ENCODE data around the gene CTXND2.
"Not testable (repeated sequence)": the region's sequence is repeated elsewhere in the genome, so short reads cannot be mapped to it uniquely, and the experiment has no call there.

CTXND2 gene

DNA sequence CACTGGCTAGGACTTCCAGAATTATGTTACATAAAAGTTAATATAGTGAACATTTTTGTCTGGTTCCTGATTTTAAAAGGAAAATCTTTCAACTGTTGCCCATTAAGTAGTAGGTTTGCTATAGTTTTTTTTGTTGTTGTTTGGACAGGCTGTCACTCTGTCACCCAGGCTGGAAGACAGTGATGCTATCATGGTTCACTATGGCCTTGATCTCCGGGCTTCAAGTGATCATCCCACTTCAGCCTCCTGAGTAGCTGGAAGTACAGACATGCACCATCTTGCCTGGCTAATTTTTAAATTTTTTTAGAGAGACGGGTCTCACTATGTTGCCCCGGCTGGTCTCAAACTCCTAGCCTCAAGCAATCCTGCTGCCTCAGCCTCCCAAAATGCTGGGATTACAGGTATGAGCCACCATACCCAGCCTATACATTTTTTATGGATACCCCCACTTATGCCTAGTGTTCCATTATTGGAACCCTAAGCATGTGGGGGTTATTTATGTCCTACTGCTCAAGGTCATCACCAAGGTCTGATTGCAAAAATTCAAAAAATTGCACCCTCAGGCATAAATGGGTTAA, 6.5 kb downstream of the CTXND2 start:
- no peak for DNase-seq

DNA sequence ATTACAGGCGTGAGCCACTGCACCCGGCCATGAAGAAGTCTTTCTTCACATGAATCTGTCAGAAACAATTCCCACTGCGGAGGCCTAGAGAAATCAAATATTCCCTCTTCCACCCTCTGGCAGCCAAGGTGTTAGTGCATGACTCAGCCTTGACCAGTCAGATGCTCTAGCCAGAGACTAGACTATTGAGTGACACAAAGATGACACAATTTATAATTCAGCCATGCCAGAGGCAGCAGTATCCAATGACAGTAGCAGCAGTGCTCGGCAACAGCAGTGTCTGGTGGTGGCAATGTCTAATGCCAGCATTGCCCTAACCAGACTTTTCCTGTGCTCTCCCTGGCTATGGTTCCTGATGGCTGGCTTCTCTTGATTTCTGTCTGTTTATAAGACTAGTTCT, 8.7 kb downstream of the CTXND2 start:
- no peak for DNase-seq

DNA sequence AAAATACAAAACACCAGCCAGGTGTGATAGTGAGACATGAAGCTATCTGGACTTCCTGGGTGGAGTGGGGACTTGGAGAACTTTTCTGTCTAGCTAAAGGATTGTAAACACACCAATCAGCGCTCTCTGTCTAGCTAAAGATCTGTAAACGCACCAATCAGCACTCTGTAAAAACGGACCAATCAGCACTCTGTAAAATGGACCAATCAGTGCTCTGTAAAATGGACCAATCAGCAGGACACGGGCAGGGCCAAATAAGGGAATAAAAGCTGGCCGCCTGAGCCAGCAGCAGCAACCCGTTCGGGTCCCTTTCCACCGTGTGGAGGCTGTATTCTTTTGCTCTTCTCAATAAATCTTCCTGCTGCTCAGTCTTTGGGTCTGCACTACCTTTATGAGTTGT, 12.9 kb downstream of the CTXND2 start:
- DNase-seq: not testable (repeated sequence)

DNA sequence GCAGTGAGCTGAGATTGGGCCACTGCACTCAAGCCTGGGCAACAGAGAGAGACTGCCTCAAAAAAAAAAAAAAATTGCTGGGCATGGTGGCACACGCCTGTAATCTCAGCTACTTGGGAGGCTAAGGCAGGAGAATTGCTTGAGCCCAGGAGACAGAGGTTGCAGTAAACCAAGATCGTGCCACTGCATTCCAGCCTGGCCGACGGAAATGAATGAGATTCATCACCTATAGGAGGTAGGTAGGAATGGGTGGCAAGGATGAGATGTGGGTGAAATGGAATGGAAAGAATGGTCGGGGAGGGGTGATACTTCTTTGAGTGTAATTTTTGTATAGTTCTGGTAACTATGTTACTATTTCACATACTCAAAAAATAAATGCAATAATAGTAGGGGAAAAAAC, 15.4 kb downstream of the CTXND2 start:
- DNase-seq: no peak

DNA sequence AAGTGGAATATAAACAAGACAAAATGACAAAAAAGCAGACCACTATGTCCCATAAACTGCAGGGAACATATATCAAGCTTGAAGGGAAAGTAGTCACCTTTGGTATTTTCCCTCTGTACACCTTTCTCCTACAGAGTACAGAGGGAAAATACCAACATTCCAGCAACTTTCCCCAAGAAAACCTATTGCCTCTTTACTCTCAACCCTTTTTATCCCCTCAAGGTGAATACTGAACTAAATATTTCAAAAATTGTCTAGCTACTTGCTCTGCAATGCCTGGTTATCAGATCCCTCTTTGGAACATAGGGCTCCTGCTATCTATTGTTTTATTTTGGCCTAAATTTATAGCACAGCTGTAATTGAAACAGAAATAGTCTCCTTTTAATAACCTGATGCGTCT, 15.8 kb downstream of the CTXND2 start:
- no peak for DNase-seq

DNA sequence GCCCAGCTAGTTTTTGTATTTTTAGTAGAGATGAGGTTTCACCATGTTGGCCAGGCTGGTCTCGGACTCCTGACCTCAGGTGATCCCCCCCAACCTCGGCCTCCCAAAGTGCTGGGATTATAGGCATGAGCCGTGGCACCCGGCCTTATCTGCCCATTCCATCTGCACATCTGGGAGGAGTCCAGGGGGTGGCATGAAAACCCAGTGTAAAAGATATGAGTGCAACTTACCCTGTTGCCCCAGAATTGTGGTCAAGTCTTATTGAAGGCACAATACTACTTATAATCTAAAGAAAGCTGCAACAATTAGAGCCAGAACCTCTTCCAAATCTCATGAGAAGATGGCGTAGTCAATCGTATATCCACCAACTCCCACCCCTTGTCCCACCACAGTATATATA, 18.4 kb downstream of the CTXND2 start:
- DNase-seq: no peak

DNA sequence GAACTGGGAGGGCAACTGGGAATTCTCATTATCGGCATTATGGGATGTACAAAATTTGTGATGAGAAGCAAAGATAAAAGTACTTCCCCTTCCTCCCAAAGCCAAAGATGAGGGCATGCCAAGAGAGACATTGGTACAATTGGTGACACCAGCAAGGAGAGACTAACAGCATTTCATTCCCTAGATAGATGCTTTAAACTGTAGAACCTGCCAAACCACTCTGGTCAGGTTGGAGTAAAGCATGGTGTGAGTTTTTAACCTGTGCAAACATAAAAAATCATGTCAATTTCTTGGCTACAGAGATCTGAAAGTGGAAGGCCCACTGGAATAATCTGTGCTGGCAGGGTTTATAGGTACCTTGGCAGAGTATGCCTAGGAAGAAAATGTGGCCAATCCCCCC, 19.4 kb downstream of the CTXND2 start:
- no peak for DNase-seq

DNA sequence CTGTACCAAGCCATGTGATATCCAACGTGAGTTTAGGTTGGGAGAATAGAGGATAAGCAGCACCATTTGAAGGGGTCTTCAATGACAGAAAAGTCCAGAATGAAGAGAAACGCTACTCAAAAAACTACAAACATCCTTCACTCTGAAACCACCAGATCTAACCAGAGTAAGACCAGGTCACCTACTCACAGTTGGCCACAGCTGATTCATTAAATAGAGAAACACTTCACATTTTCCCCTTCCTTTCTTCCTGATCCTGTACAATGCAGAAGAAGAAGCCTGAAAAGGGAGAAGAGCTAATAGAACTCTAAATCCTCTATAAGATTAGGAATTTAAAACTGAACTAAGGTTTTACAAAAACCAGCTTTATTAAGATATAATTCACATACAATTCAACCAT, 19.9 kb downstream of the CTXND2 start:
- DNase-seq: no peak

DNA sequence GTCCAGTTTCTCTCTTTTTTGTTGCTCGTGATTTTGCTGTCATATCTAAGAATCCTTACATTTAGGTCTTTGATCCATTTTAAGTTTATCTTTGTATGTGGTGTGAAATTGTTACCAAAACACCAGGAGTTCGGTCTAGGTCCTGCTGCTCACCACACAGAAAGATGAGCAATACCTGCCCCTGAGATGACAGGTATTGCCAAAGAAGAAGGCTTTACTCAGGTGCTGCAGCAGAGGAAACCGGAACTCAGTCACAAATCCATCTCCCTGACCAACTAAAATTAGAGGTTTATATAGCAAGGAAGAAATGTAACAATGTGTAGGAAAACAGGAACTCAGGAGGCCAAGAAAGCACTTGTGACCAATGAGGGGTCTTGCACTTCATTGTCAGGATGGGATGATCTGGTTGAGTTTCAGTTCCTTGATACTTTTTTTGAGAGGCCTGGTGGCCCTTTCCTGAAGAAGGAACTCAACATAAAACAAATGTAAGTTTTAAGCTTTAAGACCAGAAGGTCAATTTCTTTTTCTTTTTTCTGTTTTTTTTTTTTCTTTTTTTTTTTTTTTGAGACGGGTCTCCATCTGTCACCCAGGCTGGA, 22.7 kb downstream of the CTXND2 start:
- DNase-seq: no peak

DNA sequence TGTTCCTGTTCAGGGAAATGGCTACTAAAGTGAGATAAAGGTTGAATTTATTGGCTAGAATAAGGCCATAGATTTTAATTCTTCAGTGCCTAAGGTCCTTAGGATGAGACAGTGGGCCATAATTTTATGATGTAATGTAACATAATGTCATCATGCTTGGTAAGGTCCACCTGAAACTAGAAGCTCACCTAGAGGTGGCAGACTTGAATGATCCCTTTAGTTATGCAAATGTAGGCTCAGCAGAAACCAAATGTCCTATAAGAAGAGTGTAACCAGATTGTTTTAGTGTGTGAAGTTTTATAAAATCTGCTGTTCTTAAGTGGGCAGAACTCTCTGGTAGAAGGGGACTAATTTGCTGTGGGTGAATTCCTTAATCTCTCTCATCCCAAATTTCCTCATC, 25.7 kb downstream of the CTXND2 start:
- DNase-seq: no peak

DNA sequence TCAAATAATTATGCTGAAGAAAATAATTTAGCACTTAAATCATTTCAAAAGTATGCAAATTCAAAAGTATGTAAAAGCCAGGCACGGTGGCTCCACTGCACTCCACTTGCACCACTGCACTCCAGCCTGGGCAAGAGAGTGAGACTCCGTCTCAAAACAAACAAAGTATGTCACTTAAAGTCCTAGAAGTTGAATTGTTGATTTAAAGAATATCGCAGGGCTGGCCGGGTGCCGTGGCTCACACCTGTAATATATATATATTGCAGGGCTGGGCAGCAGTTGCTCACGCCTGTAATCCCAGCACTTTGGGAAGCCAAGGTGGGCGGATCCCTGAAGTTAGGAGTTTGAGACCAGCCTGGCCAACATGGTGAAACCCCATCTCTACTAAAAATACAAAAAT, 30.5 kb downstream of the CTXND2 start:
- DNase-seq: no peak

DNA sequence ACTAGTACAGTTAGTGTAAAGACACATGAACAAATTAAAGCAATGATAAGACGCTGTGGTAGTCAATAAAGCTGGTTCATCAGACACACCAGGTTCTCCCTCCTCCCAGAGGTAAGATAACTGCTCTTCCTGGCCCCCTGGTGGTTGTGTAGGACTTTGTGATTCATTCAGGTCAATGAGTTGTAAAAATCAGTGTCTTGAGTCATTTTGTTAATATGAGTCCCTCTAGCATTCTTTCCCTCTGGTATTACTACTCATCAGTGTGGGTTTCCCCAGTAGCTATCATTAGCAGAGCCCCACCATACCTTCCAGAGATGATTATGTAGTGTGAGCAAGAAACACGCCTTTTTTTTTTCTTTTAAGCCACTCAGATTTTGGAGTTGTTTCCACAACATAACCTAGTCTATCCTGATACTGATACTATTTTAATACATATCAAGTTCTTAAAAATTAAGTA, 35.6 kb downstream of the CTXND2 start:
- no peak for DNase-seq

DNA sequence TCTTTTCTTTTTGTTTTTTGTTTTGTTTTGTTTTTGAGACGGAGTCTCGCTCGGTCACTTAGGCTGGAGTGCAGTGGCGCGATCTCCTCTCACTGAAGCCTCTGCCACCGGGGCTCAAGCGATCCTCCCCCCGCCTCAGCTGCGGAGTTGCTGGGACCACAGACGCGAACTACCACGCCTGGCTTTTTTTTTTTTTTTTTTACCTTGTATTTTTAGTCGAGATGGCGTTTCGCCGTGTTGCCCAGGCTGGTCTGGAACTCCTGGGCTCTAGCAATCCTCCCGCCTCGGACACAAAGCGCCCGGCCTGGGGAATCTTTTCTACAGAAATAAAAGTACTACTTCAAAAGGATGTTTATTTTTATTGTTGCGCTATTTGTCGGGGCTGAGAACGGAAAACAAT, 38.1 kb downstream of the CTXND2 start:
- no peak for DNase-seq

DNA sequence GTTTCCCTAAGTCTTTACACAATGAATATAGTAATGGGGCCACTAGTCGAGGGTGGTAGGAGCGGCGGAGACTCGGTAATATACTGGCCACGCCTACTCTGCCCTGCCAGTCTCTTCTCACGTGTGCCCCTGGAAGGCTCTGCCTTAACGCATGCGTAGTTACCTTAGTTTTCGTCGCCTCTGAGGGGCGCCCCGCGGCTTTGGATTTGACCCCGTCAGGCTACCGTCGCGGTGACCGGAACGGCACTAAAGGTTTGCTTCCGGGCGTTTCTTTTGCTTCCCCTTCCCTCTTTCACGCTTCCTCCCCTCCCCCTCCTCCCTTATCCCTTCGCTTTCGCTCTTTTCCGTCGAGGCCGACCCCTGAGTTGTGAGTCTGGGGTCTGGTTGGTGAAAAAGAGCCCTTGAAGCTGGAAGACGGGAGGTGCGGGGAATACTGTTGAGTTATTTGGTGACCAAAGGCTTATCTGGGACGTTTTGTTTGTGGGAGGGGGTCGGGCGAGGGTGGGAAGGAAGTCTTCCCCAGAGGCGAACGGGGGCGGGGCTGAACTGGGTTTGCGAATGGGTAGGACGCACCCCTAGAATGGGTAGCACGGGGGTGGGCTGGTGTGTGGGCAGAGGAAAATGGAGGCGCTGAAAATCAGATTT, 39.3 kb downstream of the CTXND2 start, which contains the start of gene SETDB1:
SETDB1 (plus strand) TSS at position 267 of the 645 bp plus-strand sequence. CDS start 1,352 bp downstream, outside the sequence.
- peak; percentile 78 for DNase-seq

DNA sequence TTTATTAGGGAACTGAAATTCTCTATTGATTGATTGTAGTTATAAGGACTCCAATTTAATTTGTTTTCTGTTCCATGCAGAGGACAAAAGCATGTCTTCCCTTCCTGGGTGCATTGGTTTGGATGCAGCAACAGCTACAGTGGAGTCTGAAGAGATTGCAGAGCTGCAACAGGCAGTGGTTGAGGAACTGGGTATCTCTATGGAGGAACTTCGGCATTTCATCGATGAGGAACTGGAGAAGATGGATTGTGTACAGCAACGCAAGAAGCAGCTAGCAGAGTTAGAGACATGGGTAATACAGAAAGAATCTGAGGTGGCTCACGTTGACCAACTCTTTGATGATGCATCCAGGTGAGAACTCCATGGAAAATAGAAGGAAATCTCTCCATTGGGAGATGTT, 40.7 kb downstream of the CTXND2 start:
- no peak for DNase-seq

DNA sequence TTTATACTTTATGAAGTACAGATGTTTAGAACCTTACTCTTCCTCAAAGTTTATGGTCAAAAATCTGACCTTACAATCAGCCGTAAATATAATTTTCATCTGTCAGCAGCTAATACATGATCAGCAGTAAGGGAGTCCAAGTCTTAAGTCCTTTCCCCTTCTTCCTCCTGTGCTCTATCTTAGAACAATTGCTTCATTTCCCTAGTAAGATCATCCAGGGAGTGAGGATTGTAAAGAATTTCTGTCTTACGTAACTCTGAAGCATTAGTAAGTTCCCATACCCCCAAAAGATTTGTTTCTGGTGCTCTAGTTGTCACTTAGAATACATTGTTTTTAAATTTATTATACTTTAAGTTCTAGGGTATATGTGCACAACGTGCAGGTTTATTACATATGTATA, 41.4 kb downstream of the CTXND2 start:
- no peak for DNase-seq

DNA sequence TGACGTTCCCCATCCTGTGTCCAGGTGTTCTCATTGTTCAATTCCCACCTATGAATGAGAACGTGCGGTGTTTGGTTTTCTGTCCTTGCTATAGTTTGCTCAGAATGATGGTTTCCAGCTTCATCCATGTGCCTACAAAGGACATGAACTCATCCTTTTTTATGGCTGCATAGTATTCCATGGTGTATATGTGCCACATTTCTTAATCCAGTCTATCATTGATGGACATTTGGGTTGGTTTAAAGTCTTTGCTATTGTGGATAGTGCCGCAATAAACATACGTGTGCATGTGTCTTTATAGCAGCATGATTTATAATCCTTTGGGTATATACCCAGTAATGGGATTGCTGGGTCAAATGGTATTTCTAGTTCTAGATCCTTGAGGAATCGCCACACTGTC, 41.8 kb downstream of the CTXND2 start:
- DNase-seq: not testable (repeated sequence)

DNA sequence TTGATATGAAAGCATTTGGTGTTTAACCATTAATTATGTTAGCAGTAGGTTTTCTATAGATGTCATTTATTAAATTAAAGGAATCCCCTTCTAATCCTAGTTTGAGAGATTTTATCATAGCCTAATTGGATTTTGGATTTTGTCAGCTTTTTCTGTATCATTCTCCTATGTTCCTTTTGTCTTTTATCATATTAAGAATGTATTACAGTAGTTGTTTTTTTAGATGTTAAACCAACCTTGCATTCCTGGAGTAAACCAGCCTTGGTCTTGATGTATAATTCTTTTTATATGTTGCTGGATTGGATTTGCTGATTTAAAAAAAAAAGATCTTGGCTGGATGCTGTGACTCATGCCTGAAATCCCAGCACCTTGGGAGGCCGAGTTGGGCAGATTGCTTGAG, 44.8 kb downstream of the CTXND2 start:
- DNase-seq: no peak

DNA sequence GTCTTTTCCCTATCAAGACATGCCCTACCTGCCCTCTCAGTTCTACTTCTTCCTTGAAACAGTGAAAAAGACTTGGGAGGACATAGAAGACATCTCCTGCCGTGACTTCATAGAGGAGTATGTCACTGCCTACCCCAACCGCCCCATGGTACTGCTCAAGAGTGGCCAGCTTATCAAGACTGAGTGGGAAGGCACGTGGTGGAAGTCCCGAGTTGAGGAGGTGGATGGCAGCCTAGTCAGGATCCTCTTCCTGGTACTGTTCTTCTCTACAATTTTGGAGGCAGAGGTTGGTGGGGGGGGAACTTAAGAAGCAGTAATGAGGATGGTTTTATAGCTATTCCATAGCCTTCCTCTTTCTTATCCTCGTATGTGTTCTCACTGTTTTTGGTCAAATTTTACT, 57.9 kb downstream of the CTXND2 start:
- no peak for DNase-seq

DNA sequence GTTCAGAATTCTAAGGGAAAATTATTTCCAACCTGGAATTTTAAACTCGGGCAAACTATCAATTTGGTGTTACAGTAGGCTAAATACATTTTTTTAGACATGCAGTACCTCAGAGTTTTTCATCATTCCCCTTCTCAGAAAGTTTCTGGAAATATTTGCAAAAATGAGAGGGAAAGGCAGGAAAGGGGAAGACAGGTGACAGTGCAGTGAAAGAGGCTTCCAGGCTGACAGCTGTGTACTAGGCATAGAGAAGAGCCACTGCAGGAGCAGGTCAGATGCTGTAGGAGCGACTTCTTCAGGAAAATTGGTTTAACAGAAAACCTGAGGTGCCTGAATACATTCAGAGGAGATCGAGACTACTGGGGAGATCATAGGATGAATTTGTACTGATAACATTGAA, 67.8 kb downstream of the CTXND2 start:
- no peak for DNase-seq

DNA sequence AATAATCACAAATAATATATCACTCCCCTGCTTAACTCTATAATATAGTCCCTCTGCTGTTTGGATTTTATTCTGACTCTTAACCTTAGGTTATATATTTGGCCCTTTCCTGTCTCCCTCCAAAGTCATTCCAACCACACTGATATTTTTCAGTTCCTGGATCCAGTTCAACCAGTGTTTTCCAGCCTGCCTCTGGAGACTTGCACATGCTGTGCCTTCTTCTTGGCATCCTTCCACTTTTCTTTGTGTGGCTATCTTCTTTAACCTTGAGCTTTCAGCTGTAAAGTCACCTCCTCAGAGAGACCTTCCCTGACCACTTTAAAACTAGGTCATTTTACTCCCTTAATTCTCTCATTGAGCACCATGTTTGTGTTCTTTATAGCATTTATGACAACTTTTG, 68.3 kb downstream of the CTXND2 start:
- DNase-seq: no peak

DNA sequence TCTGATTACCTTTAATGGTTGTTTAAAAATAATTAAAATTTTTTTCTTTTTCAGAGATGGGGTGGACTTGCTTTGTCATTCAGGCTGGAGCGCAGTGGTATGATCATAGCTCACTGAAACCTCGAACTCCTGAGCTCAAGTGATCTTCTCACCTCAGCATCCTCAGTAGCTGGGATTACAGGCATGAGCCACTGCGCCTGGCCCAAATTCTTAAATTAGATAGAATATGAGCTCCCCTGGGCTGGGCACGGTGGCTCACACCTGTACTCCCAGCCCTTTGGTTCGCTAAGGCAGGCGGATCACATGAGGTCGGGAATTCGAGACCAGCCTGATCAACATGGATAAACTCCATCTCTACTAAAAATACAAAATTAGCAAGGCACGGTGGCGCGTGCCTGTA, 70.7 kb downstream of the CTXND2 start:
- DNase-seq: no peak

DNA sequence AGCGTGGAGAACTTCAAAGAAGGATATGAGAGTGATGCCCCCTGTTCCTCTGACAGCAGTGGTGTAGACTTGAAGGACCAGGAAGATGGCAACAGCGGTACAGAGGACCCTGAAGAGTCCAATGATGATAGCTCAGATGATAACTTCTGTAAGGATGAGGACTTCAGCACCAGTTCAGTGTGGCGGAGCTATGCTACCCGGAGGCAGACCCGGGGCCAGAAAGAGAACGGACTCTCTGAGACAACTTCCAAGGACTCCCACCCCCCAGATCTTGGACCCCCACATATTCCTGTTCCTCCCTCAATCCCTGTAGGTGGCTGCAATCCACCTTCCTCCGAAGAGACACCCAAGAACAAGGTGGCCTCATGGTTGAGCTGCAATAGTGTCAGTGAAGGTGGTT, 73.7 kb downstream of the CTXND2 start:
- DNase-seq: no peak

DNA sequence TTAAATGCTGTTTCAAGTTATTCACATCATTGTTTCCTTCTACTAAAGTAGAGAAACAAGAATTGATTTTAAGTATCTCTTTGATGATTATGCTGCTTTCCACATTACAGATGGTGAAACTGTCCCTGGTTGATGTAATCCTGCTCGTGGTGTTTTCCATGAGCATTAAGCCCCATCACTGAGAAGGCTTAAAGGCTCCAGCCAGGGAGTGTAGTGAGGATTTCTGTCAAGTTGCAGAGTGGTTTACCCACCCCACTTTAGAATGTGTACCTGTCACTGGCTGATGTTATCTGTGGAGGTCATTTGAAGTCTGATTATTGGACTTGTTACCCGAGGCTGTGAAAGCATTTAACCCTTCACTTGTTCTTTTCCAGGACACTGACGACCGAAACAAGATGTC, 74.8 kb downstream of the CTXND2 start:
- DNase-seq: no peak

Data from activated gamma-delta T cell (primary cell).